ENCODE results near the gene FUNDC2.

The FUNDC2 gene

GRCh38 chrX:155094468-155095061 lies 67.9 kb downstream of the FUNDC2 start:
- H3K27ac ChIP-seq, result no peak overlapping the region
- TF ChIP-seq CTCF (IDR thresholded peaks at IDR 0.05), result peak; percentile 35
- H3K4me3 ChIP-seq, result no peak overlapping the region
- DNase-seq (ENCODE audit: low spot score), result no peak

- H3K27ac ChIP-seq, result no peak overlapping the region
- H3K4me3 ChIP-seq, result no peak overlapping the region
- no peak for DNase-seq (ENCODE audit: low spot score)
- TF ChIP-seq CTCF (IDR thresholded peaks at IDR 0.05), result no peak
These were observed 79.3 kb downstream of the FUNDC2 start for GRCh38 chrX:155105919-155106318.

DNA sequence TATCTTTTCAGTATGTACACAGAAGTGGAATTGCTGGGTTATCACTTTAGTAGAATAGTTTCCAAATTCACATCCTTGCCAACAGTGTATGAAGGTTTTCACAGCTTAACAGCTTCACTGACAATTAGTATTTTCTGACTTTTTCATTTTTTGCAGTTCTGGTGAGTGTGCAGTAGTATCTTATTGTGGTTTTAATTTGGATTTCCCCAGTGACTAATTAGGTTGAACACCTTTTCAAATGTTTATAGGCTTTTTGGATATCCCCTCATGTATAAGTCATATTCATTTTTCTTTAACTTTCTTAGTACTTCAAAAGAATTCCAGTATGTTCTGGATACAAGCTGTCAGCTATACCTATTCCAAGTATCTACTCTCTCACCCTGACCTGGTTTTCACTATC lies 81.8 kb downstream of the FUNDC2 start:
- DNase-seq (ENCODE audit: low spot score), result no peak
- Histone ChIP-seq H3K27ac (no peak overlapping the region), H3K4me3 (no peak overlapping the region)
- TF ChIP-seq CTCF (IDR thresholded peaks at IDR 0.05), result no peak

Data from coronary artery (tissue), 2 donors.